ENCODE results near the gene TPRG1. TPM values are rescaled to one million over a fixed set of nuclear protein-coding genes. Genes with fewer than 3 reads are reported as not detected.
A peak's percentile ranks its signal among the peaks of the same experiment; 100 is the strongest.

The TPRG1 gene
- total RNA-seq, 4 donors from 2014 or later, result 1.3 to 3.0 (median 2.5) TPM

GRCh38 chr3:189304465-189305351 is 132.9 kb downstream of the TPRG1 start:
- Histone ChIP-seq H3K36me3 (no peaks in the 10 kb centered on the region), H3K9me3 (no peaks in the 10 kb centered on the region), H3K4me1 (peaks cover 0 to 10% (median 0%) of the 10 kb centered on the region in 3 donors), H3K4me3 (no peak overlapping the region), H3K27me3 (no peaks in the 10 kb centered on the region), H3K27ac (peak overlapping the region in 2 of 4 donors; percentile 39)
- no peak for TF ChIP-seq EP300 (IDR thresholded peaks at IDR 0.05)
- TF ChIP-seq CTCF (IDR thresholded peaks at IDR 0.05), result no peak
- TF ChIP-seq POLR2AphosphoS5 (IDR thresholded peaks at IDR 0.05), result no peak
- TF ChIP-seq POLR2A (IDR thresholded peaks at IDR 0.05), result no peak
- peak; percentile 39 for ATAC-seq
- WGBS, 2 donors (ENCODE audit: low coverage in 1 of 2), result 58 to 66% methylated on average over 9 to 10 of the region's 10 CpGs

GRCh38 chr3:189305412-189305811 is 133.6 kb downstream of the TPRG1 start:
- TF ChIP-seq POLR2AphosphoS5 (IDR thresholded peaks at IDR 0.05) (no peak), CTCF (IDR thresholded peaks at IDR 0.05) (no peak), EP300 (IDR thresholded peaks at IDR 0.05) (no peak), POLR2A (IDR thresholded peaks at IDR 0.05) (no peak)
- no peaks in the 10 kb centered on the region for H3K36me3 ChIP-seq
- 54 to 69% methylated on average over 1 of the region's 1 CpG for WGBS, 2 donors (ENCODE audit: low coverage in 1 of 2)
- no peak overlapping the region for H3K4me3 ChIP-seq
- H3K4me1 ChIP-seq, result peaks cover 0 to 10% (median 0%) of the 10 kb centered on the region in 3 donors
- no peaks in the 10 kb centered on the region for H3K9me3 ChIP-seq
- H3K27ac ChIP-seq, result no peak overlapping the region
- ATAC-seq, result no peak
- H3K27me3 ChIP-seq, result no peaks in the 10 kb centered on the region

- peaks cover 0 to 10% (median 0%) of the 10 kb centered on the region in 3 donors for H3K4me1 ChIP-seq
- no peak overlapping the region for H3K27ac ChIP-seq
- no peaks in the 10 kb centered on the region for H3K9me3 ChIP-seq
- H3K27me3 ChIP-seq, result no peaks in the 10 kb centered on the region
- H3K4me3 ChIP-seq, result no peak overlapping the region
- ATAC-seq, result no peak
- WGBS, 2 donors (ENCODE audit: low coverage in 1 of 2), result 89 to 90% methylated on average over 7 of the region's 7 CpGs
- TF ChIP-seq CTCF (IDR thresholded peaks at IDR 0.05), result no peak
- no peak for TF ChIP-seq POLR2AphosphoS5 (IDR thresholded peaks at IDR 0.05)
- TF ChIP-seq POLR2A (IDR thresholded peaks at IDR 0.05), result no peak
- no peak for TF ChIP-seq EP300 (IDR thresholded peaks at IDR 0.05)
- no peaks in the 10 kb centered on the region for H3K36me3 ChIP-seq
These were observed 136.2 kb downstream of the TPRG1 start for GRCh38 chr3:189307963-189308362.

GRCh38 chr3:189308608-189309007 is 136.8 kb downstream of the TPRG1 start:
- no peak for ATAC-seq
- no peak for TF ChIP-seq CTCF (IDR thresholded peaks at IDR 0.05)
- no peak for TF ChIP-seq POLR2AphosphoS5 (IDR thresholded peaks at IDR 0.05)
- no peak for TF ChIP-seq EP300 (IDR thresholded peaks at IDR 0.05)
- TF ChIP-seq POLR2A (IDR thresholded peaks at IDR 0.05), result no peak
- H3K4me1 ChIP-seq, result peaks cover 0 to 10% (median 0%) of the 10 kb centered on the region in 3 donors
- no peaks in the 10 kb centered on the region for H3K27me3 ChIP-seq
- no peak overlapping the region for H3K4me3 ChIP-seq
- no peak overlapping the region for H3K27ac ChIP-seq
- no peaks in the 10 kb centered on the region for H3K36me3 ChIP-seq
- H3K9me3 ChIP-seq, result no peaks in the 10 kb centered on the region

Measured in gastroesophageal sphincter (tissue), 4 donors.